Sciatic nerve (tissue), 2 donors: ENCODE results near the gene KIR2DL1. TPM values are rescaled to one million over a fixed set of nuclear protein-coding genes. Genes with fewer than 3 reads are reported as not detected.
"Not testable (repeated sequence)": the region's sequence is repeated elsewhere in the genome, so short reads cannot be mapped to it uniquely, and the experiment has no call there.

Source experiments
- ATAC-seq: fragments of 200-7000 bp; cut with Tn5 transposase; one replicate; pipeline ENCODE4 v1.9.1; 2020; ENCODE audit warnings: mild to moderate bottlenecking, moderate library complexity
- DNase-seq: peaks from one replicate; pipeline ENCODE4 v3.0.0-alpha.2; 2020; ENCODE audit warnings: low spot score
- intact Hi-C: fragments of 100-400 bp; cut with DNase I; formaldehyde crosslinking; loops from one replicate; pipeline ENCODE4 v1.14.2; 2022
- total RNA-seq: library from RNA; stranded (reverse); fragmentation: NEBNext Ultra II Directional; extraction: Animal tissue kit (Norgen Biotek cat#: 25700); gene quantifications from one replicate; pipeline ENCODE4 v1.2.1, GENCODE V29; 2021
- donor health status: DM: no; HTN: no; CAD: no.
- donor health status: DM: no; HTN: no; CAD: no.

KIR2DL1 gene
- total RNA-seq, 1 donor from 2014 or later = not detected

DNA sequence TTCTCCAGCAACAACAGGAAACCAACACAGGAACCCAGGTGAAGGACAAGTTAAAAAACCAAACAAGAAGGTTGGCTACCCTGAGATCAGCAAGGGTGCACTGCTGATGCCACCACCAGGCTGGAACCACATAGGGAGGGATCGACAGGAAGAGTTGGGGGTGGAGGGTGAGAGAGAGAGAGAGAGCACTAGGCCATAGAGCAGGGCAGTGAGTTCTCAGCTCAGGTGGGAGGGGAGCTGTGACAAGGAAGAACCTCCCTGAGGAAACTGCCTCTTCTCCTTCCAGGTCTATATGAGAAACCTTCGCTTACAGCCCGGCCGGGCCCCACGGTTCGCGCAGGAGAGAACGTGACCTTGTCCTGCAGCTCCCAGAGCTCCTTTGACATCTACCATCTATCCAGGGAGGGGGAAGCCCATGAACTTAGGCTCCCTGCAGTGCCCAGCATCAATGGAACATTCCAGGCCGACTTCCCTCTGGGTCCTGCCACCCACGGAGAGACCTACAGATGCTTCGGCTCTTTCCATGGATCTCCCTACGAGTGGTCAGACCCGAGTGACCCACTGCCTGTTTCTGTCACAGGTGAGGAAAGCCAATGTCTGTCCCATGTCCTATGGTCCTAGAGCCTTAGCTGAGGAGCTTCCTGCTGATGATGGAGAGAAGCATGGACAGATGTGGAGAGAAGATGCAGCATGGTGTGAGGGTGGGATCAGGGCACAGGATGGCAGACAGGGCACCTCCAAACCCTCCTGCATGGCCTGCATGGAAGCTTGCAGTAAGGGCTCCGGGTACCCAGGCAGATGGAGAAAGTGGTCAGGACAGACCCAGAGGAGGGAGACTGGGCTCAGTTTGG lies 36.3 kb downstream of the KIR2DL1 start:
- ATAC-seq (no peak), DNase-seq (no peak)
- intact Hi-C loops = no loop called here

DNA sequence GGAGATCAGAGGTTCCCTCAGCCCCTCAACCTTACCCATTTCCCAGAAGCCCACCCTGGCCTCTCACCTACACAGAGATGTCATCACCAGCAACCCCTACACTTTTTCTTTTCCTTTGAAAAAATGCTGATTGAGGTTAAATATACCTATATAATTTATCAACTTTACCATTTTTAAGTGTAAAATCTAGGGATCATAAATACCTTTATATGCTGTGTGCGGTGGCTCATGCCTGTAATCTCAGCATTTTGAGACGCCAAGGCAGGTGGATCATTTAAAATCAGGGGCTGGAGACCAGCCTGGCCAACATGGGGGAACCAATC lies 36.9 kb downstream of the KIR2DL1 start:
- no peak for ATAC-seq
- intact Hi-C loops = no loop called here

DNA sequence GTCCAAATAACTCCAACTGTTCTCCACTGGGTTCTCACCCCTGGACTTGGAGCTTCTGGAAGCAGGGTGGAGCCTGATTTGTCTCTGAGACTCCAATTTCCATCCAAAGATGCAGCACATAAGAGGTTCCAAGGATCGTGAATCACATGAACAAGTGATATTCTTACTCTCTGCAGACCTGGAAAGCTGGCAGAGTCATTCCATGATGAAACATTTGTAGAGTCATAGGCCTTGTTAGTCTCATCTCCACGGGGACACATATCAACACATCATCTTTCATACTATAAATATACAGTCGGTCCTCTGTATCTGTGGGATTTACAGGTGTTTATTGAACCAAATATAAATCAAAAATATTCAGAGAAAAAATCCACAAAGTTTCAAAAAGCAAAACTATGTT lies 45.0 kb downstream of the KIR2DL1 start:
- DNase-seq, intact Hi-C loops, ATAC-seq: not testable (repeated sequence)

More for the DNA sequence above, 36.9 kb downstream of the KIR2DL1 start:
- no peak for DNase-seq

DNA sequence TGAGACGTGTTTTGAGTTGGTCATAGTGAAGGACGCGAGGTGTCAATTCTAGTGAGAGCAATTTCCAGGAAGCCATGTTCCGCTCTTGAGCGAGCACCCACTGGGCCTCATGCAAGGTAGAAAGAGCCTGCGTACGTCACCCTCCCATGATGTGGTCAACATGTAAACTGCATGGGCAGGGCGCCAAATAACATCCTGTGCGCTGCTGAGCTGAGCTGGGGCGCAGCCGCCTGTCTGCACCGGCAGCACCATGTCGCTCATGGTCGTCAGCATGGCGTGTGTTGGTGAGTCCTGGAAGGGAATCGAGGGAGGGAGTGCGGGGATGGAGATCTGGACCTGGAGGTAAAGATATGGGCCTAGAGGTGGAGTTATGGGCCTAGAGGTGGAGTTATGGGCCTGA lies 46.7 kb downstream of the KIR2DL1 start, which contains the start of gene KIR3DL1:
Gene KIR3DL1, plus strand, starts transcription at position 218 of the 400 bp plus-strand sequence.
- intact Hi-C loops, ATAC-seq, DNase-seq: not testable (repeated sequence)

DNA sequence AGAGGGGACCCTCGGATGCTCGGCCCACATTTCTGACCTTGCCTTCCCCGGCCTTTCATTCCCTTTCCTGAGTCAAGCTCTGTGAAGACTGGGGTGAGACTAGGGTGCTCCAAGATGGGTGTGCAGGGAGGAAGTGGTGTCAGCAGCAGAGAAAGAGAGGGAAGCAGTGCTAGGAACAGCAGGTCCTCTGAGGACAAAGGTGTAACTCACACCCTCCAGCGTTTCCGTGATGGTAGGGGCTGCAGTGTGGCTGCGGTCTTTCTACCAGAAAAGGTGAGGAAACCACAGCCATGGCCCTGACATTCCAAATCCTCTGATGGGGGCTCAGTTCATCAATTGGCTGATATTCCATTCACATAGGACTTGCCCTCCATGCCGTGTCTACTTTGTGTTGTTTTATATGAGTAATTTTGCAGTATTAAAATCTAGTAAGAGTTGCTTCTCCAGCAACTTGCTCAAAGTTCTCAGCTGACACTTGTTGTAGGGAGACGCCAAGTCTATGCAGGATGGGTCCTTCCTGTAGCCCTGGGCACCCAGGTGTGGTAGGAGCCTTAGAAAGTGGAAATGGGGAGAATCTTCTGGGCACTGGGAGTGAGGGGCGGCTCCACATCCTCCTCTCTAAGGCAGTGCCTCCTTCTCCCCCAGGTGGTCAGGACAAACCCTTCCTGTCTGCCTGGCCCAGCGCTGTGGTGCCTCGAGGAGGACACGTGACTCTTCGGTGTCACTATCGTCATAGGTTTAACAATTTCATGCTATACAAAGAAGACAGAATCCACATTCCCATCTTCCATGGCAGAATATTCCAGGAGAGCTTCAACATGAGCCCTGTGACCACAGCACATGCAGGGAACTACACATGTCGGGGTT lies 48.3 kb downstream of the KIR2DL1 start:
- ATAC-seq = no peak
- intact Hi-C loops = no loop called here
- no peak for DNase-seq

DNA sequence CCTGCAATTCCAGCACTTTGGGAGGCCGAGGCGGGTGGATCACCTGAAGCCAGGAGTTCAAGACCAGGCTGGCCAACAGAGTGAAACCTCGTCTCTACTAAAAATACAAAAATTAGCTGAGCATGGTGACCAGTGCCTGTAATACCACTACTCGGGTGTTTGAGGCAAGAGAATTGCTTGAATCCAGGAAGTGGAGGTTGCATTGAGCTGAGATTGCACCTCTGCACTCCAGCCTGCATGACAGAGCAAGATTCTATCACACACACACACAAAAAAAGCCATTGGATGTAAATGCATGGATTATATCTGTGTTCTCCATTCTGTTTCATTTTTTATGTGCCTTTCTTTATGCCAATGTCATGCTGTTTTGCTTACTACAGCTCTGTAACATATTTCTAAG lies 54.8 kb downstream of the KIR2DL1 start:
- intact Hi-C loops, DNase-seq, ATAC-seq: not testable (repeated sequence)

DNA sequence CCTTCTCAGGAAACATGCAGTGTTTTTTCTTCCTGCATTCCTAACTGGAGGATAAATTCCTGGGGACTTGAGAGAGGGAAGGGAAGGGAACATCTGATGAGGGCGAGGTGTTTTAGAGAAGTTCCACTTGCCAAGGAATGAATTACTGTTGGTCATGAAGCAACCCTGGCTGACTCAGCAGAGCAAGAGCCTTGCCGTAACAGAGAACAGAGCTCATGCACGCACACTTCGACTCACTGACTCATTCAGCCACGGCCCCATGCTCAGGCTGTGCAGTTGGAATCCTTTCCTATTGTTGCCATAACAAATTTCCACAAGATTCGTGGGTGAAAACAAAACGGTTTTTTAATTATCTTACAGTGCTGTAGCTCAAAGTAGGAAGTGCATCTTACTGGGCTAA lies 55.7 kb downstream of the KIR2DL1 start:
- ATAC-seq, DNase-seq, intact Hi-C loops: not testable (repeated sequence)

DNA sequence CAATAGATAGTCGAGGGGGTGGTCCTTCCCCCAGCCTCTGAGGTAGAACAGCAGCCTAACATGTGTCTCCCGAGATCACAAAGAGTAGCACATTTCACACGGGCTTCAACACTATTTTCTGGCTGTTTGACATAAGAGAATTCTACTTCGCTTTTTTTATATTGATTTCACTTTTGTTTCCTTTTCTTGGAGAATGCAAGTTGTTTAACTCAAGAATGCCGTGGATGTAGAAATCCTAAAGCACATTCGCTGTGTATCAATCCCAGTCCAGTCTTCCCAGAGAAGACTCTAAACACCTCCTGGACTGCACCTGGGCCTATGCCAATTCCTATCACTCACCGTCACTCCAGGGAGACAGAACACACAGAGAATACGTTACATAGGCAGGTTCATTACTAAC lies 58.5 kb downstream of the KIR2DL1 start:
- intact Hi-C loops = not testable (repeated sequence)

DNA sequence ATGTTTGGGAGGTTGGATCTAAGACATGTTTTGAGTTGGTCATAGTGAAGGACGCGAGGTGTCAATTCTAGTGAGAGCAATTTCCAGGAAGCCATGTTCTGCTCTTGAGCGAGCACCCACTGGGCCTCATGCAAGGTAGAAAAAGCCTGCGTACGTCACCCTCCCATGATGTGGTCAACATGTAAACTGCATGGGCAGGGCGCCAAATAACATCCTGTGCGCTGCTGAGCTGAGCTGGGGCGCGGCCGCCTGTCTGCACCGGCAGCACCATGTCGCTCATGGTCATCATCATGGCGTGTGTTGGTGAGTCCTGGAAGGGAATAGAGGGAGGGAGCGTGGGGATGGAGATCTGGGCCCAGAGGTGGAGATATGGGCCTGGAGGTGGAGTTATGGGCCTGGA lies 62.9 kb downstream of the KIR2DL1 start, which contains the start of gene KIR2DS4:
Gene KIR2DS4, plus strand, starts transcription at position 181 of the 400 bp plus-strand sequence.
- ATAC-seq, DNase-seq, intact Hi-C loops: not testable (repeated sequence)

More for the DNA sequence above, 58.5 kb downstream of the KIR2DL1 start:
- not testable (repeated sequence) for ATAC-seq, DNase-seq

Other genes starting within 250 kb of the KIR2DL1 start
- gene LILRA2, start 196.0 kb upstream of the KIR2DL1 start, total RNA-seq = 5.3 TPM
- gene LILRA1, start 176.2 kb upstream of the KIR2DL1 start, total RNA-seq = 2.3 TPM
- 10.7 TPM for gene LILRB1, start 139.3 kb upstream of the KIR2DL1 start, total RNA-seq
- 5.5 TPM for gene LILRB4, start 106.8 kb upstream of the KIR2DL1 start, total RNA-seq
- not detected for gene KIR3DL3, start 45.4 kb upstream of the KIR2DL1 start, total RNA-seq
- not detected for gene KIR2DL3, start 31.3 kb upstream of the KIR2DL1 start, total RNA-seq
- not detected for gene KIR2DL4, start 33.8 kb downstream of the KIR2DL1 start, total RNA-seq
- not detected for gene KIR3DL1, start 46.7 kb downstream of the KIR2DL1 start, total RNA-seq
- not detected for gene KIR2DS4, start 62.9 kb downstream of the KIR2DL1 start, total RNA-seq
- not detected for gene KIR3DL2, start 80.7 kb downstream of the KIR2DL1 start, total RNA-seq
- 5.2 TPM for gene FCAR, start 104.4 kb downstream of the KIR2DL1 start, total RNA-seq
- 0.45 TPM for gene NCR1, start 136.4 kb downstream of the KIR2DL1 start, total RNA-seq
- gene NLRP7, start 177.7 kb downstream of the KIR2DL1 start, total RNA-seq = not detected
- gene NLRP2, start 196.6 kb downstream of the KIR2DL1 start, total RNA-seq = 2.1 TPM